ENCODE data around the gene MOV10. TPM values are rescaled to one million over a fixed set of nuclear protein-coding genes. Genes with fewer than 3 reads are reported as not detected.
A peak's percentile ranks its signal among the peaks of the same experiment; 100 is the strongest.

Gene MOV10
- polyA plus RNA-seq, 1 of the 3 experiments (the other 2 are of a cell fraction), result 87.4 TPM

GRCh38 chr1:112625696-112626095, 48.8 kb upstream of the MOV10 start:
- ChIA-PET CTCF (interaction anchor here (0.8 kb wide), 2 partner anchors 124 to 235 kb away, joined by 3 to 4 read pairs; no protein-coding TSS in a partner anchor), POLR2A (no interaction called here)
- Histone ChIP-seq H3K79me2 (ENCODE audit: insufficient read depth) (peaks cover 100% of the 10 kb centered on the region), H3K36me3 (replicated peaks in 1 of 2; ENCODE audit: control insufficient read depth in 1 of 2, insufficient read depth in 2 of 2, low read length in 1 of 2) (peaks cover 0 to 16% of the 10 kb centered on the region in 2 experiments), H4K20me1 (ENCODE audit: insufficient read depth) (peaks cover 91% of the 10 kb centered on the region), H3K9ac (no peak overlapping the region), H3K9me3 (no peaks in the 10 kb centered on the region), H3K27ac (ENCODE audit: low read depth in 2 of 2, low read length in 1 of 2) (peak overlapping the region in 1 of 2 experiments; percentile 2; a peak in 1 of 4 replicates), H3K4me1 (ENCODE audit: control insufficient read depth in 1 of 2, insufficient read depth in 2 of 2, low read depth in 1 of 2, low read length in 1 of 2) (peaks cover 10 to 18% of the 10 kb centered on the region in 2 experiments; a peak in 3 of 4 replicates), H2AFZ (ENCODE audit: low read depth) (no peak overlapping the region), H3K4me3 (ENCODE audit: low read depth in 2 of 2, low read length in 1 of 2) (no peak overlapping the region), H3F3A (replicated peaks; ENCODE audit: insufficient read depth) (peaks cover 12% of the 10 kb centered on the region), H3K27me3 (ENCODE audit: insufficient read depth) (no peaks in the 10 kb centered on the region), H3K4me2 (peak overlapping the region; percentile 18; the same call in 1 of the 2 replicates), H3K9me2 (no peaks in the 10 kb centered on the region)
- no peak for DNase-seq
- TF ChIP-seq REST (IDR thresholded peaks at IDR 0.05; ENCODE audit: low read depth, low read length) (no peak), USF1 (IDR thresholded peaks at IDR 0.05; ENCODE audit: borderline replicate concordance, low read depth) (no peak), NRF1 (IDR thresholded peaks at IDR 0.05; ENCODE audit: low read depth, low read length) (no peak), ELF1 (IDR thresholded peaks at IDR 0.05) (no peak), TAF1 (IDR thresholded peaks at IDR 0.05; ENCODE audit: borderline replicate concordance, low read depth, low read length) (no peak), NFIC (IDR thresholded peaks at IDR 0.05; ENCODE audit: borderline replicate concordance) (peak; percentile 70), TCF12 (IDR thresholded peaks at IDR 0.05) (peak; percentile 33; the same call in 1 of the 2 replicates), YY1 (IDR thresholded peaks at IDR 0.05; ENCODE audit: low read depth) (no peak), FOXM1 (IDR thresholded peaks at IDR 0.05; ENCODE audit: low read depth) (no peak), SMC3 (IDR thresholded peaks at IDR 0.05; ENCODE audit: low read depth, low read length) (no peak), JUND (IDR thresholded peaks at IDR 0.05) (no peak), RFX5 (IDR thresholded peaks at IDR 0.05; ENCODE audit: low read length) (no peak)
- TF ChIP-seq, protein P1, sequence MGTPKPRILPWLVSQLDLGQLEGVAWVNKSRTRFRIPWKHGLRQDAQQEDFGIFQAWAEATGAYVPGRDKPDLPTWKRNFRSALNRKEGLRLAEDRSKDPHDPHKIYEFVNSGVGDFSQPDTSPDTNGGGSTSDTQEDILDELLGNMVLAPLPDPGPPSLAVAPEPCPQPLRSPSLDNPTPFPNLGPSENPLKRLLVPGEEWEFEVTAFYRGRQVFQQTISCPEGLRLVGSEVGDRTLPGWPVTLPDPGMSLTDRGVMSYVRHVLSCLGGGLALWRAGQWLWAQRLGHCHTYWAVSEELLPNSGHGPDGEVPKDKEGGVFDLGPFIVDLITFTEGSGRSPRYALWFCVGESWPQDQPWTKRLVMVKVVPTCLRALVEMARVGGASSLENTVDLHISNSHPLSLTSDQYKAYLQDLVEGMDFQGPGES (IDR thresholded peaks at IDR 0.05; ENCODE audit: low read depth, low read length), result no peak
- TF ChIP-seq, protein P2, sequence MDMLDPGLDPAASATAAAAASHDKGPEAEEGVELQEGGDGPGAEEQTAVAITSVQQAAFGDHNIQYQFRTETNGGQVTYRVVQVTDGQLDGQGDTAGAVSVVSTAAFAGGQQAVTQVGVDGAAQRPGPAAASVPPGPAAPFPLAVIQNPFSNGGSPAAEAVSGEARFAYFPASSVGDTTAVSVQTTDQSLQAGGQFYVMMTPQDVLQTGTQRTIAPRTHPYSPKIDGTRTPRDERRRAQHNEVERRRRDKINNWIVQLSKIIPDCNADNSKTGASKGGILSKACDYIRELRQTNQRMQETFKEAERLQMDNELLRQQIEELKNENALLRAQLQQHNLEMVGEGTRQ (IDR thresholded peaks at IDR 0.05; ENCODE audit: borderline replicate concordance, low read depth, low read length), result no peak
- WGBS (ENCODE audit: low lambda C conversion rate), result 93% methylated on average over 2 of the region's 2 CpGs
